Tongue (tissue), 2 donors: Measurements from ENCODE around the gene FAM204A. TPM values are rescaled to one million over a fixed set of nuclear protein-coding genes. Genes with fewer than 3 reads are reported as not detected.

Source experiments
- DNase-seq: peaks from one replicate; pipeline ENCODE4 v3.0.0-alpha.2; 2015
- total RNA-seq: library from RNA; depleted of rRNA; stranded (reverse); fragments of >200 nt; gene quantifications from one replicate; pipeline ENCODE4 v1.2.3, GENCODE V29; 2014

Gene FAM204A
- total RNA-seq, 1 donor from 2014 or later: 47.3 TPM

- DNase-seq: no peak
Observed at GRCh38 chr10:118277871-118278270, 64.3 kb downstream of the FAM204A start.

GRCh38 chr10:118276727-118277126 lies 65.4 kb downstream of the FAM204A start:
- DNase-seq: peak; percentile 32

- DNase-seq: peak; percentile 74
Observed at GRCh38 chr10:118276204-118276603, 65.9 kb downstream of the FAM204A start.

GRCh38 chr10:118273662-118274061 lies 68.5 kb downstream of the FAM204A start:
- DNase-seq: no peak

- DNase-seq: no peak
Observed at GRCh38 chr10:118272767-118273166, 69.4 kb downstream of the FAM204A start.

GRCh38 chr10:118272149-118272721 lies 69.9 kb downstream of the FAM204A start:
- DNase-seq: peak; percentile 25

GRCh38 chr10:118271671-118272070 lies 70.5 kb downstream of the FAM204A start:
- no peak for DNase-seq

- DNase-seq: no peak
Observed at GRCh38 chr10:118266098-118266748, 75.9 kb downstream of the FAM204A start.

- DNase-seq: no peak
Observed at GRCh38 chr10:118264838-118265470, 77.2 kb downstream of the FAM204A start.

- no peak for DNase-seq
Observed at GRCh38 chr10:118264252-118264651, 77.9 kb downstream of the FAM204A start.

- no peak for DNase-seq
Observed at GRCh38 chr10:118262538-118262937, 79.6 kb downstream of the FAM204A start.

- peak; percentile 41 for DNase-seq
Observed at GRCh38 chr10:118259288-118259906, 82.7 kb downstream of the FAM204A start.

- DNase-seq: no peak
Observed at GRCh38 chr10:118258285-118258684, 83.8 kb downstream of the FAM204A start.

- no peak for DNase-seq
Observed at GRCh38 chr10:118256825-118257570, 85.1 kb downstream of the FAM204A start.

- DNase-seq: no peak
Observed at GRCh38 chr10:118256209-118256608, 85.9 kb downstream of the FAM204A start.

- no peak for DNase-seq
Observed at GRCh38 chr10:118255355-118255754, 86.8 kb downstream of the FAM204A start.

GRCh38 chr10:118254654-118255053 lies 87.5 kb downstream of the FAM204A start:
- no peak for DNase-seq

- no peak for DNase-seq
Observed at GRCh38 chr10:118253397-118253796, 88.7 kb downstream of the FAM204A start.

- DNase-seq: no peak
Observed at GRCh38 chr10:118251791-118252190, 90.3 kb downstream of the FAM204A start.

GRCh38 chr10:118249714-118250113 lies 92.4 kb downstream of the FAM204A start:
- DNase-seq: no peak
